Activated naive CD4-positive, alpha-beta T cell treated with anti-CD3 and anti-CD28 coated beads, Interleukin-2, amount 50 U/mL, for 72 hours (primary cell): ENCODE measurements around the gene GNG4. TPM values are rescaled to one million over a fixed set of nuclear protein-coding genes. Genes with fewer than 3 reads are reported as not detected.
"Not testable (repeated sequence)": the region's sequence is repeated elsewhere in the genome, so short reads cannot be mapped to it uniquely, and the experiment has no call there.

Experiments
- ATAC-seq, 2 donors: fragments of 150-1000 bp; cut with Tn5 transposase; 2 replicates each; pipeline ENCODE4 v1.10.0; 2021; ENCODE audit warnings: mild to moderate bottlenecking in 2 of 2, moderate library complexity in 2 of 2
- DNase-seq, 2 donors: peaks; one replicate each; pipeline ENCODE4 v3.0.0; 2021 to 2022; ENCODE audit warnings: low spot score in 2 of 2
- H3K27ac Mint-ChIP-seq, 2 donors: one replicate each; pipeline ENCODE4 v1.8.0; 2022; ENCODE audit warnings: mild to moderate bottlenecking in 2 of 2, mixed read lengths in 2 of 2
- H3K36me3 Mint-ChIP-seq, 2 donors: one replicate each; pipeline ENCODE4 v1.8.0; 2022; ENCODE audit warnings: mixed read lengths in 2 of 2
- H3K9me3 Mint-ChIP-seq, 2 donors: one replicate each; pipeline ENCODE4 v1.8.0; 2022; ENCODE audit warnings: mixed read lengths in 2 of 2
- total RNA-seq, 2 donors: library from RNA; stranded (reverse); gene quantifications; one replicate each; pipeline ENCODE4 v1.2.3, GENCODE V29; 2022

The GNG4 gene
- total RNA-seq, 2 donors from 2014 or later: 0.70 to 0.75 TPM

- no peak overlapping the region for H3K27ac Mint-ChIP-seq
- no peak for ATAC-seq
- DNase-seq: no peak
- H3K36me3 Mint-ChIP-seq: no peaks in the 10 kb centered on the region
- H3K9me3 Mint-ChIP-seq: peaks cover 0 to 5% of the 10 kb centered on the region in 2 donors
Measured at GRCh38 chr1:235582130-235582529, 67.5 kb downstream of the GNG4 start.

- ATAC-seq: no peak
Measured at GRCh38 chr1:235579891-235580290, 69.7 kb downstream of the GNG4 start.

GRCh38 chr1:235575597-235575996 lies 74.0 kb downstream of the GNG4 start:
- no peaks in the 10 kb centered on the region for H3K36me3 Mint-ChIP-seq
- no peaks in the 10 kb centered on the region for H3K9me3 Mint-ChIP-seq
- no peak for DNase-seq
- no peak overlapping the region for H3K27ac Mint-ChIP-seq
- ATAC-seq: no peak

More at GRCh38 chr1:235579891-235580290, 69.7 kb downstream of the GNG4 start:
- Mint-ChIP-seq H3K27ac (no peak overlapping the region), H3K36me3 (no peaks in the 10 kb centered on the region), H3K9me3 (peaks cover 0 to 5% of the 10 kb centered on the region in 2 donors)
- no peak for DNase-seq

GRCh38 chr1:235573880-235574279 lies 75.7 kb downstream of the GNG4 start:
- no peaks in the 10 kb centered on the region for H3K9me3 Mint-ChIP-seq
- DNase-seq (no peak), ATAC-seq (no peak)
- no peaks in the 10 kb centered on the region for H3K36me3 Mint-ChIP-seq
- H3K27ac Mint-ChIP-seq: no peak overlapping the region

GRCh38 chr1:235572971-235573370 lies 76.6 kb downstream of the GNG4 start:
- not testable (repeated sequence) for ATAC-seq, H3K27ac Mint-ChIP-seq, H3K36me3 Mint-ChIP-seq, DNase-seq, H3K9me3 Mint-ChIP-seq

GRCh38 chr1:235571482-235571881 lies 78.1 kb downstream of the GNG4 start:
- Mint-ChIP-seq H3K9me3 (no peaks in the 10 kb centered on the region), H3K36me3 (no peaks in the 10 kb centered on the region)

GRCh38 chr1:235567812-235568503 lies 81.6 kb downstream of the GNG4 start:
- no peaks in the 10 kb centered on the region for H3K36me3 Mint-ChIP-seq
- no peaks in the 10 kb centered on the region for H3K9me3 Mint-ChIP-seq
- DNase-seq: no peak
- peak in 1 of 2 donors; percentile 62 for ATAC-seq
- H3K27ac Mint-ChIP-seq: no peak overlapping the region

More at GRCh38 chr1:235571482-235571881, 78.1 kb downstream of the GNG4 start:
- DNase-seq: no peak
- ATAC-seq: no peak
- no peak overlapping the region for H3K27ac Mint-ChIP-seq

GRCh38 chr1:235566084-235566483 lies 83.5 kb downstream of the GNG4 start:
- no peak for ATAC-seq

GRCh38 chr1:235563513-235564061 lies 86.0 kb downstream of the GNG4 start:
- Mint-ChIP-seq H3K36me3 (no peaks in the 10 kb centered on the region), H3K27ac (no peak overlapping the region), H3K9me3 (no peaks in the 10 kb centered on the region)
- DNase-seq (no peak), ATAC-seq (no peak)

More at GRCh38 chr1:235566084-235566483, 83.5 kb downstream of the GNG4 start:
- H3K27ac Mint-ChIP-seq: no peak overlapping the region
- no peaks in the 10 kb centered on the region for H3K9me3 Mint-ChIP-seq
- DNase-seq: no peak
- H3K36me3 Mint-ChIP-seq: no peaks in the 10 kb centered on the region

- Mint-ChIP-seq H3K27ac (no peak overlapping the region), H3K36me3 (no peaks in the 10 kb centered on the region), H3K9me3 (no peaks in the 10 kb centered on the region)
- DNase-seq (no peak), ATAC-seq (no peak)
Measured at GRCh38 chr1:235562589-235562988, 87.0 kb downstream of the GNG4 start.

GRCh38 chr1:235558621-235559169 lies 90.9 kb downstream of the GNG4 start:
- no peaks in the 10 kb centered on the region for H3K36me3 Mint-ChIP-seq
- ATAC-seq (no peak), DNase-seq (no peak)
- no peak overlapping the region for H3K27ac Mint-ChIP-seq
- H3K9me3 Mint-ChIP-seq: no peaks in the 10 kb centered on the region

- H3K27ac Mint-ChIP-seq: no peak overlapping the region
- ATAC-seq (peak in 1 of 2 donors; percentile 49), DNase-seq (peak in 1 of 2 donors; percentile 33)
- no peaks in the 10 kb centered on the region for H3K36me3 Mint-ChIP-seq
- H3K9me3 Mint-ChIP-seq: no peaks in the 10 kb centered on the region
Measured at GRCh38 chr1:235557495-235557894, 92.1 kb downstream of the GNG4 start.

GRCh38 chr1:235556807-235557206 lies 92.8 kb downstream of the GNG4 start:
- ATAC-seq: no peak
- no peaks in the 10 kb centered on the region for H3K36me3 Mint-ChIP-seq
- H3K27ac Mint-ChIP-seq: no peak overlapping the region
- no peak for DNase-seq
- no peaks in the 10 kb centered on the region for H3K9me3 Mint-ChIP-seq

- no peaks in the 10 kb centered on the region for H3K36me3 Mint-ChIP-seq
- ATAC-seq (no peak), DNase-seq (no peak)
- no peaks in the 10 kb centered on the region for H3K9me3 Mint-ChIP-seq
- H3K27ac Mint-ChIP-seq: no peak overlapping the region
Measured at GRCh38 chr1:235553112-235553551, 96.5 kb downstream of the GNG4 start.

- no peak for DNase-seq
- no peaks in the 10 kb centered on the region for H3K9me3 Mint-ChIP-seq
- H3K36me3 Mint-ChIP-seq: no peaks in the 10 kb centered on the region
- peak overlapping the region in 1 of 2 donors; percentile 34 for H3K27ac Mint-ChIP-seq
- no peak for ATAC-seq
Measured at GRCh38 chr1:235552146-235552716, 97.4 kb downstream of the GNG4 start.

- no peaks in the 10 kb centered on the region for H3K36me3 Mint-ChIP-seq
- no peak for ATAC-seq
- H3K9me3 Mint-ChIP-seq: no peaks in the 10 kb centered on the region
- no peak for DNase-seq
- no peak overlapping the region for H3K27ac Mint-ChIP-seq
Measured at GRCh38 chr1:235549351-235550139, 100.0 kb downstream of the GNG4 start.
